ENCODE data around the gene CAMTA1.

The CAMTA1 gene

DNA sequence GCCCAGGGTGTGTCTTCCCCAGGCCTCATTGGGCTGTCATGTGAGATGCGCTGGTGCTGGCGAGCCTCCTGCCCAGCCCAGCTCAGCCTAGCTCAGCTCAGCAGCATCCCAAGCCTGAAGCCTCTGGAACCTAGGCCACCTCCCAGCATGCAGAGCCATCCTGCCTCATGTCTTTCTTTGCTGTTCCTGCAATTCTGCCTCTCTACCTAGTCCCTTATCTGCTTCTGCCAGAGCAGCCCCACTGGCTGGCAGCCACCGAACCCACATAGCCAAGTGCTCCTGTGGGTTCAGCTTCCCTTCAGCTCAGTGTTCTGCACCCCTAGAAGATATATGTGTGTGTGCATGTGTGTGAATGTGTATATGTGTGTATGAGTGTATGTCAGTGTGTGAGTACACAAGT is 694.3 kb downstream of the CAMTA1 start:
- H3K9me3 ChIP-seq (ENCODE audit: control insufficient read depth in 5 of 5, low read length in 5 of 5), result no peaks in the 10 kb centered on the region
- no peaks in the 10 kb centered on the region for H3K36me3 ChIP-seq (ENCODE audit: control insufficient read depth in 5 of 5, insufficient read depth in 5 of 5, low read length in 5 of 5)
- no peak overlapping the region for H3K27ac ChIP-seq (ENCODE audit: low read depth, low read length)
- H3K4me1 ChIP-seq (ENCODE audit: control insufficient read depth in 5 of 5, insufficient read depth in 5 of 5, low read length in 5 of 5), result peaks cover 0 to 11% (median 0%) of the 10 kb centered on the region in 5 donors
- no peak overlapping the region for H3K9ac ChIP-seq (ENCODE audit: low read length in 5 of 5)
- no peak overlapping the region for H3K4me3 ChIP-seq (ENCODE audit: low read depth in 1 of 5, low read length in 5 of 5)
- peaks cover 6 to 38% (median 21%) of the 10 kb centered on the region in 5 donors for H3K27me3 ChIP-seq (ENCODE audit: control insufficient read depth in 5 of 5, insufficient read depth in 4 of 5, low read length in 5 of 5)

DNA sequence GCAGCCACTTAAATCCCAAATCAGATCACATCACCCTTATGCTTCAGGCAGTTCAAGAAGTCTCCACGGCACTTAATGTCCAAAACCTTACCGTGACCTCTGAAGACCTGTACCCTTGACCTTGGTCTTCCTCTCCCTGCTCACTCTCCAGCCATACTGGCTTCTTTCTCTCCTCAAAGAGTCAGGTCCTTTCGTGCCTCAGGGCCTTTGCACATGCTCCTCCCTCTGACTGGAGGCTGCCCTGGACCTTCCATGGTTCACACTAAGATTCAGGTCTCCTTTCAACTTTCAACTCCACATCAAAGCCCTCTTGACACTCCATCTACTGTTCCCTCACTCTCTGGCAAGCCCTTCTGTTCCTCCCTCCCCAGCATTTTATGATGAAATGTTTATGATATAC is 695.9 kb downstream of the CAMTA1 start:
- no peak overlapping the region for H3K4me3 ChIP-seq (ENCODE audit: low read depth in 1 of 5, low read length in 5 of 5)
- no peaks in the 10 kb centered on the region for H3K9me3 ChIP-seq (ENCODE audit: control insufficient read depth in 5 of 5, low read length in 5 of 5)
- no peak overlapping the region for H3K27ac ChIP-seq (ENCODE audit: low read depth, low read length)
- peaks cover 0 to 11% (median 0%) of the 10 kb centered on the region in 5 donors for H3K4me1 ChIP-seq (ENCODE audit: control insufficient read depth in 5 of 5, insufficient read depth in 5 of 5, low read length in 5 of 5)
- no peaks in the 10 kb centered on the region for H3K36me3 ChIP-seq (ENCODE audit: control insufficient read depth in 5 of 5, insufficient read depth in 5 of 5, low read length in 5 of 5)
- H3K27me3 ChIP-seq (ENCODE audit: control insufficient read depth in 5 of 5, insufficient read depth in 4 of 5, low read length in 5 of 5), result peaks cover 2 to 33% (median 21%) of the 10 kb centered on the region in 5 donors
- H3K9ac ChIP-seq (ENCODE audit: low read length in 5 of 5), result no peak overlapping the region

DNA sequence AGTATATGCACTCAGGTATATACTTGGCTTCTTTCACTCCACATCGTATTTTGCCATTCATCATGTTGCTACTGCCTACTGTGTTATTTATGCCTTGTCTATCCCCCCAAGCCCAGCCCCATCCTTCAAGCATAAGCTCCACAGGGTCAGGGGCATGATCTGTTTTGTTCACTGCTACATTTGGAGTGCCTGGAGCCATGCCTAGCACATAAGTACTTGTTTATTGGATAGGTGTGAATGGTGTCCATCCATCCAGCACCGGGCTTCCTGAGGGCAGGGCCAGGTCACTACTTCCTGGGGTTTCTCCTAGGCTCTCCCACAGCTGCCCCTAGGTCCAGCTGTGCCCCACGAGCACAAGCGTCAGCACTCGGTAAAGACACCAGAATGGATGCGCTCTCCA is 696.8 kb downstream of the CAMTA1 start:
- Histone ChIP-seq H3K4me3 (ENCODE audit: low read depth in 1 of 5, low read length in 5 of 5) (no peak overlapping the region), H3K4me1 (ENCODE audit: control insufficient read depth in 5 of 5, insufficient read depth in 5 of 5, low read length in 5 of 5) (peaks cover 0 to 11% (median 0%) of the 10 kb centered on the region in 5 donors), H3K9me3 (ENCODE audit: control insufficient read depth in 5 of 5, low read length in 5 of 5) (no peaks in the 10 kb centered on the region), H3K27ac (ENCODE audit: low read depth, low read length) (no peak overlapping the region), H3K36me3 (ENCODE audit: control insufficient read depth in 5 of 5, insufficient read depth in 5 of 5, low read length in 5 of 5) (no peaks in the 10 kb centered on the region), H3K27me3 (ENCODE audit: control insufficient read depth in 5 of 5, insufficient read depth in 4 of 5, low read length in 5 of 5) (peaks cover 0 to 27% (median 21%) of the 10 kb centered on the region in 5 donors), H3K9ac (ENCODE audit: low read length in 5 of 5) (no peak overlapping the region)

DNA sequence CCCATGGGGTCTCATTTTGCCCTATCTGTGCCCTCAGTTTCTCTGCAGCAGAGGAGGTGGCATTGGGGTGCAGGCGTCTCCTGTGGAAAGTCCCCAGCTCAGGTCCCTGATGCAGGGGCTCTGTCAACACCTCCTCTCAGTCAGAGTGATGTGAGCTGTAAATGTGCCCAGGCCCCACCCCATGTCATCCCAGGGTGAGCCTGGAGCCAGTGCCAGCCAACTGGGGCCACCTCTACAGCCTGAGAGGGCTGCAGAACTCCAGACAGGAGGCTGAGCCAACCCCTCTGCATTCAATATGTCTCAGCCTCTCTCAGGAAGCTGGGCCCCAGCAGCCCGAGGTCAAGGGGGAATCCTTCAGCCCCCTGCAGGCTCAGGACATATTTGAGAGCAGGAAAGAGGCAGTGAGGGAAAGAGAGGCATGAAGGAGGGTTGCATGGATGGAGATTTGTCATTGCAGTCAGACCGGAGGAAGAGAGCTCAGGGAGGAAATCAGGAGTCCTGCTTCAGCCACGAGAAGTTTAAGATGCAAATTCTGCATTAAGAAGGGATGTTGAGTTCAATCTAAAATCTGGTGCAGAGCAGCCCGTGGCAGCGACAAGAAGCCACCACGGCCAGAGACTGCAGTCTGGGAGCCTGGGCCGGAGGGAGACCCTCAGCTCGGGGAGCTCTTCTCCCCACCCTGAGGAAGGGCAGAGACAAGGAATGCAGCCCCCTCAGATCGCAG is 697.7 kb downstream of the CAMTA1 start:
- Histone ChIP-seq H3K9ac (ENCODE audit: low read length in 5 of 5) (no peak overlapping the region), H3K27me3 (ENCODE audit: control insufficient read depth in 5 of 5, insufficient read depth in 4 of 5, low read length in 5 of 5) (peaks cover 0 to 26% (median 17%) of the 10 kb centered on the region in 5 donors), H3K9me3 (ENCODE audit: control insufficient read depth in 5 of 5, low read length in 5 of 5) (no peaks in the 10 kb centered on the region), H3K27ac (ENCODE audit: low read depth, low read length) (no peak overlapping the region), H3K4me1 (ENCODE audit: control insufficient read depth in 5 of 5, insufficient read depth in 5 of 5, low read length in 5 of 5) (peaks cover 0 to 11% (median 0%) of the 10 kb centered on the region in 5 donors), H3K4me3 (ENCODE audit: low read depth in 1 of 5, low read length in 5 of 5) (no peak overlapping the region), H3K36me3 (ENCODE audit: control insufficient read depth in 5 of 5, insufficient read depth in 5 of 5, low read length in 5 of 5) (no peaks in the 10 kb centered on the region)

DNA sequence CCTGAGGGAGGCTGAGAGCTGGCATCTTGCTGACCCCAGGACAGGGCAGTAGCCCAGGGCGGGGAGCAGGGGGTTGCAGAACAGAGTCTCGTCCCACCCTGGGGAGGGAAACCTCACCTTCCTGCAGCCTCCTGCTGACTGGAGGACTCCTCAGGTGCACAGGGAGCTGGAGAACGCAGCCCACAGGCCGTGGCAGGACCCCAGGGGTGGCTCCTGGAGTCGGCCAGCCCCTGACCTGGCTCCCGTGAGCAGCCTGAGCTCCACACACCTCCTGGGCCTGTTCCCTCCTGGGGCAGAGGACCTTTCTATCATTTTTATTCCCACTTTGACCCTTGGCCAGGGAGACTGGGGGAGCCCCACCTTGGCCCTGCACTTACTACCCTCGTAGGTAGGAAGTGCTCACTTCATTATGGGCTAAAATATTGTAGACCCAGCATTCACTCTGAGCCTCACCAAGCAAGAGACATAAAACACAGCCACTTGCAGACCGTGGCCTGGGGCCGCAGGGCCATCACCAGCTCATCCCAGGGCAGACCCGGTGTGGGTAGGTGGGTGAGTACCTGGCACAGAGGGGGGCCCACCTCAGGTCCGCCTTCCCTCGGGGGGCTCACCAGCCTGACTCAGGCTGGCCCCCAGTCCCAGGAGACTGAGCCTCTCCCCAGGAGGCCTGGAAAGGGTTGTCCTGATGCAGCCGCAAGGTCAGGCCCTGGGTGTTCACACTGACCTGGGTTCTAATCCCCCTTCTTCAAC is 698.6 kb downstream of the CAMTA1 start:
- Histone ChIP-seq H3K4me1 (ENCODE audit: control insufficient read depth in 5 of 5, insufficient read depth in 5 of 5, low read length in 5 of 5) (peaks cover 0 to 4% (median 0%) of the 10 kb centered on the region in 5 donors), H3K36me3 (ENCODE audit: control insufficient read depth in 5 of 5, insufficient read depth in 5 of 5, low read length in 5 of 5) (no peaks in the 10 kb centered on the region), H3K9ac (ENCODE audit: low read length in 5 of 5) (no peak overlapping the region), H3K9me3 (ENCODE audit: control insufficient read depth in 5 of 5, low read length in 5 of 5) (no peaks in the 10 kb centered on the region), H3K27me3 (ENCODE audit: control insufficient read depth in 5 of 5, insufficient read depth in 4 of 5, low read length in 5 of 5) (peaks cover 0 to 26% (median 17%) of the 10 kb centered on the region in 5 donors), H3K4me3 (ENCODE audit: low read depth in 1 of 5, low read length in 5 of 5) (no peak overlapping the region), H3K27ac (ENCODE audit: low read depth, low read length) (no peak overlapping the region)

DNA sequence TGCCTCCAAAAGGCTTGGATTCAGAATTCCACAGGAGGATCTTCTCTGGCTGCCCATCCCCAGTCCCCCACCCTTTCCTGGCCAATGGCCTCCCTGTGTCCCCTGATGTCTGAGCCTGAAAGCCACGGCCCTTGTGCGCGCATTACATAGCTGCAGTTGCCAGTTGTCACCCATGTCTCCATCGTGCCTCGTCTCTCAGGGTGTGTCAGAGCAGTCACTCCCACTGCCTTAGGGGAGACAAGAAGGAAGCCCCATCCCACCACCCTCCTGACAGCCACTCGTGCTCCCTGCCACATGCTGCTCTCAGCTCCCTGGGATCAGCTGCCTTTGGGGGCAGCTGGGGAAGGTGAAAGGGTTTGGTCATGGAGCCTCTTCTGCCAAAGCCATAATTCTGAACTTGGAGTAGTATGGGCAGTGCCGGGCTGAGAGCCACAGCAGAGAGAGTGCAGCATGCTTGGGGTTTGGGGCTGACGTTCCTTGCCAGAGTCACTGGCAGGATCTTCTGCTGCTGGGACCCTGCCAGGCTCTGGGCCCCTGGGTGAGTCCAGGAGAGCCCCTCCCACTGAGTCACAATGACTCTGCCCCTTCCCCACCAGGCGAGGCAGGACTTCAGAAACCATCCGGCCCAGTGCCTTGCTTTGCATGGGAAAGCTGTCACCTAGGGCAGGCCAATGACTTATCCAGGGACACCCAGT is 700.0 kb downstream of the CAMTA1 start:
- H3K4me3 ChIP-seq (ENCODE audit: low read depth in 1 of 5, low read length in 5 of 5), result no peak overlapping the region
- no peaks in the 10 kb centered on the region for H3K36me3 ChIP-seq (ENCODE audit: control insufficient read depth in 5 of 5, insufficient read depth in 5 of 5, low read length in 5 of 5)
- no peak overlapping the region for H3K9ac ChIP-seq (ENCODE audit: low read length in 5 of 5)
- no peak overlapping the region for H3K27ac ChIP-seq (ENCODE audit: low read depth, low read length)
- no peaks in the 10 kb centered on the region for H3K9me3 ChIP-seq (ENCODE audit: control insufficient read depth in 5 of 5, low read length in 5 of 5)
- peaks cover 2 to 28% (median 14%) of the 10 kb centered on the region in 5 donors for H3K27me3 ChIP-seq (ENCODE audit: control insufficient read depth in 5 of 5, insufficient read depth in 4 of 5, low read length in 5 of 5)
- H3K4me1 ChIP-seq (ENCODE audit: control insufficient read depth in 5 of 5, insufficient read depth in 5 of 5, low read length in 5 of 5), result peaks cover 0 to 9% (median 0%) of the 10 kb centered on the region in 5 donors

DNA sequence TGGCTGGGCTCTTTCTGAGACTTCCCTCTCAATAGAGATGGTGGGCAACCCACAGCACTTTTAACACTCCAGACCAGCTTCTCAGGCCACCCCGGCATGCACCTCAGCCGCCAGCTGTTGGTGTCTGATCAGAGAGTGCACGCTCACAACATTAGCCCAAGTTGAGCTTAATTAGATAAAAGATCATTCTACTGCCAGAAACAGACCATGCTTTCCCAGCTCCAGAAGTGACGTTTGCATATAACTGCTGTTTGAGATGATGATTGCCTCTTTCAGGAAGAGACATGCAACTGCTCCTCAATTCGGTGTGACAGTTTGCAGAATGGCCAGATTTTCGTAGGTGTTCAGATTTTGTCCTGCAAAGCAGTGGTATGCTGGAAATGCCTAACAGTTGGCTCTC is 700.6 kb downstream of the CAMTA1 start:
- no peaks in the 10 kb centered on the region for H3K36me3 ChIP-seq (ENCODE audit: control insufficient read depth in 5 of 5, insufficient read depth in 5 of 5, low read length in 5 of 5)
- H3K9me3 ChIP-seq (ENCODE audit: control insufficient read depth in 5 of 5, low read length in 5 of 5), result no peaks in the 10 kb centered on the region
- H3K27ac ChIP-seq (ENCODE audit: low read depth, low read length), result no peak overlapping the region
- H3K27me3 ChIP-seq (ENCODE audit: control insufficient read depth in 5 of 5, insufficient read depth in 4 of 5, low read length in 5 of 5), result peaks cover 2 to 25% (median 10%) of the 10 kb centered on the region in 5 donors
- H3K4me1 ChIP-seq (ENCODE audit: control insufficient read depth in 5 of 5, insufficient read depth in 5 of 5, low read length in 5 of 5), result peaks cover 0 to 13% (median 0%) of the 10 kb centered on the region in 5 donors
- no peak overlapping the region for H3K9ac ChIP-seq (ENCODE audit: low read length in 5 of 5)
- H3K4me3 ChIP-seq (ENCODE audit: low read depth in 1 of 5, low read length in 5 of 5), result no peak overlapping the region

DNA sequence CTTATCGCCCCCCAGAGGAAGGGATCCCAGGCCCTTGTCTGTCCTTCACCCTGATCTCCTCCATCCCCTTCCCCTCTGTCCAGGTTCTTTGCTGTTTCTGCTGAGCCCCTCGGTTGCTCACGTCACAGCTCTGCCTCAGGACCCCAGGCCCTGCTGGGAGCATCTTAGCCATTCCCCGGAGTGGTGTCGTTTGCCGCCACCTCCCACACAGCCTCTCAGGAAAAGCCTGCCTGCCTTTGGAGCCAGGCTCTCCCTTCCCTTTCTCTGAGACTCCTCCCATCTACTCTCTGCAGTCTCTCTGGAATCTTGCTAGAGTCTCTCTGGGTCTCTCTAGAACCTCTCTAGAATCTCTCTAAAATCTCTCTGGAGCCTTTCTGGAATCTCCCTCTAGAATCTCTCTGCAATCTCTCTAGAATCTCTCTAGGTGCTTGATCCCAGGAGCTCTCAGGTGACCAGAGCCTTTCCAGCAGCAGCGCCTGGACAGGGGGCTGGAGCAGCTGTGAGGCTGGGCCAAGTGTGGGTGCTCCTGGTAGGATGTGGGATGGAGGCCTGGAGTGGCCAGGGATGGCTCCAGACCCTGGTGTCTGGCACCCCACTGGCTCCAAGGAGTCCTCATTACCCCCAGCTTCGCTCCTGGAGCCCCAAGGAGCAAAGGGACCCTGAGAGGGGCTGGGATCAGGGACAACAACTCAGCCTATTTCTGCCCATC is 702.7 kb downstream of the CAMTA1 start:
- H3K27me3 ChIP-seq (ENCODE audit: control insufficient read depth in 5 of 5, insufficient read depth in 4 of 5, low read length in 5 of 5), result peaks cover 2 to 25% (median 9%) of the 10 kb centered on the region in 5 donors
- H3K4me3 ChIP-seq (ENCODE audit: low read depth in 1 of 5, low read length in 5 of 5), result no peak overlapping the region
- H3K4me1 ChIP-seq (ENCODE audit: control insufficient read depth in 5 of 5, insufficient read depth in 5 of 5, low read length in 5 of 5), result peaks cover 0 to 25% (median 0%) of the 10 kb centered on the region in 5 donors
- no peak overlapping the region for H3K27ac ChIP-seq (ENCODE audit: low read depth, low read length)
- no peak overlapping the region for H3K9ac ChIP-seq (ENCODE audit: low read length in 5 of 5)
- H3K36me3 ChIP-seq (ENCODE audit: control insufficient read depth in 5 of 5, insufficient read depth in 5 of 5, low read length in 5 of 5), result no peaks in the 10 kb centered on the region
- H3K9me3 ChIP-seq (ENCODE audit: control insufficient read depth in 5 of 5, low read length in 5 of 5), result no peaks in the 10 kb centered on the region

DNA sequence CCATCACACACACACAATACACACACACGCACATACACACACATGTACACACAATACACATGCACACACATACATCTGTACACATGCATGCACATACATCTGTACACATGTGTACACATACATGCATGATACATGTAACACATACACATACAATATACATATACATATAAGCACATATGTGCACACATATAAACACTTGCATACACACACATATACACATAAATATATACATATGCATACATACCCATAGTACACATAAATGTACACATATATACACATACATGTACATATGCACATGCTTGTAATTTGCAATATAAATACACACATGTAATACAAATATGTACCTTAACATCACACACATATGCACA is 703.2 kb downstream of the CAMTA1 start:
- Histone ChIP-seq H3K9me3 (ENCODE audit: control insufficient read depth in 5 of 5, low read length in 5 of 5) (no peaks in the 10 kb centered on the region), H3K4me3 (ENCODE audit: low read depth in 1 of 5, low read length in 5 of 5) (no peak overlapping the region), H3K27ac (ENCODE audit: low read depth, low read length) (no peak overlapping the region), H3K9ac (ENCODE audit: low read length in 5 of 5) (no peak overlapping the region), H3K27me3 (ENCODE audit: control insufficient read depth in 5 of 5, insufficient read depth in 4 of 5, low read length in 5 of 5) (peaks cover 2 to 25% (median 4%) of the 10 kb centered on the region in 5 donors), H3K4me1 (ENCODE audit: control insufficient read depth in 5 of 5, insufficient read depth in 5 of 5, low read length in 5 of 5) (peaks cover 0 to 25% (median 0%) of the 10 kb centered on the region in 5 donors), H3K36me3 (ENCODE audit: control insufficient read depth in 5 of 5, insufficient read depth in 5 of 5, low read length in 5 of 5) (no peaks in the 10 kb centered on the region)

Data from subcutaneous abdominal adipose tissue (tissue), 5 donors.